Thymus (tissue), 11 donors: ENCODE results near the gene HMOX2. TPM values are rescaled to one million over a fixed set of nuclear protein-coding genes. Genes with fewer than 3 reads are reported as not detected.

Experiments used
- DNase-seq, 9 donors: peaks; one replicate each; pipeline ENCODE4 v3.0.0-alpha.2; 2013; ENCODE audit warnings: low spot score in 9 of 9, low read depth in 6 of 9, missing footprints in 1 of 9
- H3K27ac ChIP-seq, 2 donors: one replicate each; pipeline ENCODE4 v1.5.1; 2013; ENCODE audit warnings: control low read depth in 1 of 2, low read depth in 1 of 2, low read length in 1 of 2, mild to moderate bottlenecking in 1 of 2, moderate library complexity in 1 of 2
- H3K27me3 ChIP-seq, 2 donors: one replicate each; pipeline ENCODE4 v1.5.1; 2013; ENCODE audit warnings: low read length in 1 of 2; ENCODE audit not compliant: control insufficient read depth in 2 of 2, insufficient read depth in 1 of 2
- H3K36me3 ChIP-seq, 2 donors: one replicate each; pipeline ENCODE4 v1.5.1; 2013; ENCODE audit warnings: low read length in 1 of 2, mild to moderate bottlenecking in 1 of 2, moderate library complexity in 1 of 2; ENCODE audit not compliant: control insufficient read depth in 2 of 2, insufficient read depth in 2 of 2
- H3K4me1 ChIP-seq, 2 donors: one replicate each; pipeline ENCODE4 v1.5.1; 2013; ENCODE audit warnings: low read length in 2 of 2; ENCODE audit not compliant: control insufficient read depth in 2 of 2, insufficient read depth in 2 of 2
- H3K4me3 ChIP-seq, 2 donors: one replicate each; pipeline ENCODE4 v1.5.1; 2013; ENCODE audit warnings: low read length in 2 of 2, control low read depth in 1 of 2, mild to moderate bottlenecking in 1 of 2
- H3K9me3 ChIP-seq, 2 donors: one replicate each; pipeline ENCODE4 v1.5.1; 2013; ENCODE audit warnings: low read length in 1 of 2, mild to moderate bottlenecking in 1 of 2; ENCODE audit not compliant: control insufficient read depth in 2 of 2, insufficient read depth in 1 of 2
- WGBS: extraction: QIAGEN DNeasy Blood & Tissue Kit; methylation state at CpG from one replicate; pipeline ENCODE4 v1.1.7; 2013; 5-methylcytosine and 5-hydroxymethylcytosine counted together
- polyA plus RNA-seq: library from polyadenylated mRNA; stranded (reverse); fragments of 200-250 nt; gene quantifications from one replicate; pipeline ENCODE4 v1.2.3, GENCODE V29; 2013
- total RNA-seq: library from RNA; stranded (reverse); fragments of 120-200 nt; gene quantifications from one replicate; pipeline ENCODE4 v1.2.4, GENCODE V29; 2013
- donor health status: healthy.

HMOX2 gene
- total and polyA plus RNA-seq, 2 donors = 38.3 to 54.0 TPM

GRCh38 chr16:4506450-4506849 is 30.3 kb downstream of the HMOX2 start:
- 20% methylated on average over 3 of the region's 3 CpGs for WGBS

GRCh38 chr16:4507588-4508345 is 31.6 kb downstream of the HMOX2 start:
- no peak overlapping the region for H3K4me3 ChIP-seq
- DNase-seq = no peak
- H3K27me3 ChIP-seq = no peaks in the 10 kb centered on the region
- H3K27ac ChIP-seq = no peak overlapping the region
- peaks cover 53 to 60% of the 10 kb centered on the region in 2 donors for H3K36me3 ChIP-seq
- peaks cover 14 to 34% of the 10 kb centered on the region in 2 donors for H3K4me1 ChIP-seq
- H3K9me3 ChIP-seq = no peaks in the 10 kb centered on the region
- WGBS = 99% methylated on average over 17 of the region's 17 CpGs

More at GRCh38 chr16:4506450-4506849, 30.3 kb downstream of the HMOX2 start:
- H3K9me3 ChIP-seq = no peaks in the 10 kb centered on the region
- H3K4me3 ChIP-seq = no peak overlapping the region
- peaks cover 14 to 47% of the 10 kb centered on the region in 2 donors for H3K4me1 ChIP-seq
- peak in 7 of 9 donors; percentile 49 to 88 (median 74) for DNase-seq
- no peaks in the 10 kb centered on the region for H3K27me3 ChIP-seq
- peak overlapping the region; percentile 46 to 93 for H3K27ac ChIP-seq
- H3K36me3 ChIP-seq = peaks cover 40 to 47% of the 10 kb centered on the region in 2 donors

DNA sequence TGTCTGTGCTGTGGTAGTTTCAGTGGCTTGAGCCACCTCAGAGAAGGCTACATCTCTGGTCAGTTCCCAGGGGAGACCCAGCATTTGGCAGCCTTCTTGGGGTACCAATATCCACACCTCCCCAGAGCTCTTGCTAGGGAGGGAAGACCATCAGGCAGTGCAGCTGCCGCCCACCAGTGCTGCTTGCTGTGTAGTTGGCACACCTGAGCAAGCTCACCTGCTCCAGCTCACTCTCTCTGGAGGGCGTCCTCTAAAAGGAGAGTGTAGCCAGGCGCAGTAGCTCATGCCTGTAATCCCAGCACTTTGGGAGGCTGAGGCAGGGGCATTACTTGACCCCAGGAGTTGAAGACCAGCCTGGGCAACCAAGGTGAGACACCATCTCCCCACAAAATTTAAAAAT is 32.6 kb downstream of the HMOX2 start:
- peaks cover 14 to 28% of the 10 kb centered on the region in 2 donors for H3K4me1 ChIP-seq
- no peaks in the 10 kb centered on the region for H3K27me3 ChIP-seq
- peaks cover 62 to 67% of the 10 kb centered on the region in 2 donors for H3K36me3 ChIP-seq
- no peak overlapping the region for H3K27ac ChIP-seq
- H3K4me3 ChIP-seq = no peak overlapping the region
- no peaks in the 10 kb centered on the region for H3K9me3 ChIP-seq
- no peak for DNase-seq
- 97% methylated on average over 3 of the region's 3 CpGs for WGBS

DNA sequence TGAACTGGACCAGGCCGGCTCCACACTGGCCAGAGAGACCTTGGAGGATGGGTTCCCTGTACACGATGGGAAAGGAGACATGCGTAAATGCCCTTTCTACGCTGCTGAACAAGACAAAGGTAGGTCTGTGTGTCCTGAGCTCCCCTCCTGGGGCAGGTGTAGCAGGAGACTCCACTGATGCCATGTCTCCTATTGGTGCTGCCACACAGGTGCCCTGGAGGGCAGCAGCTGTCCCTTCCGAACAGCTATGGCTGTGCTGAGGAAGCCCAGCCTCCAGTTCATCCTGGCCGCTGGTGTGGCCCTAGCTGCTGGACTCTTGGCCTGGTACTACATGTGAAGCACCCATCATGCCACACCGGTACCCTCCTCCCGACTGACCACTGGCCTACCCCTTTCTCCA is 33.2 kb downstream of the HMOX2 start:
- Histone ChIP-seq H3K4me3 (no peak overlapping the region), H3K27me3 (no peaks in the 10 kb centered on the region), H3K4me1 (peaks cover 14 to 30% of the 10 kb centered on the region in 2 donors), H3K36me3 (peaks cover 62 to 72% of the 10 kb centered on the region in 2 donors), H3K9me3 (no peaks in the 10 kb centered on the region), H3K27ac (no peak overlapping the region)
- DNase-seq = no peak
- WGBS = 98% methylated on average over 8 of the region's 8 CpGs

DNA sequence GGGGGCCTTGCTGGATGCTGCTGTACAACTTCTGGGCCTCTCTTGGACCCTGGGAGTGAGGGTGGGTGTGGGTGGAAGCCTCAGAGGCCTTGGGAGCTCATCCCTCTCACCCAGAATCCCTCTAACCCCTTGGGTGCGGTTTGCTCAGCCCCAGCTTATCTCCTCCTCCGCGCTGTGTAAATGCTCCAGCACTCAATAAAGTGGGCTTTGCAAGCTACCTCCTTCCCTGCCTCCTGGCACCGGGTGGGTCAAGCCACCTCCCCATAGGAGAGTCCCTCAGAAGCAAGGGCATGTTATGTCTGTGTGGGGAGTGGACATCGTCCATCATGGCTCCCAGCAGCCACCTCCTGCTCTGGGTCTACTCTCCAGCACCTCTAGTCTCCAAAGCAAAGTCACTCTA is 33.9 kb downstream of the HMOX2 start:
- DNase-seq = no peak
- no peak overlapping the region for H3K4me3 ChIP-seq
- 87% methylated on average over 5 of the region's 5 CpGs for WGBS
- peaks cover 62 to 72% of the 10 kb centered on the region in 2 donors for H3K36me3 ChIP-seq
- H3K9me3 ChIP-seq = no peaks in the 10 kb centered on the region
- H3K27me3 ChIP-seq = no peaks in the 10 kb centered on the region
- H3K27ac ChIP-seq = no peak overlapping the region
- peaks cover 14 to 31% of the 10 kb centered on the region in 2 donors for H3K4me1 ChIP-seq

DNA sequence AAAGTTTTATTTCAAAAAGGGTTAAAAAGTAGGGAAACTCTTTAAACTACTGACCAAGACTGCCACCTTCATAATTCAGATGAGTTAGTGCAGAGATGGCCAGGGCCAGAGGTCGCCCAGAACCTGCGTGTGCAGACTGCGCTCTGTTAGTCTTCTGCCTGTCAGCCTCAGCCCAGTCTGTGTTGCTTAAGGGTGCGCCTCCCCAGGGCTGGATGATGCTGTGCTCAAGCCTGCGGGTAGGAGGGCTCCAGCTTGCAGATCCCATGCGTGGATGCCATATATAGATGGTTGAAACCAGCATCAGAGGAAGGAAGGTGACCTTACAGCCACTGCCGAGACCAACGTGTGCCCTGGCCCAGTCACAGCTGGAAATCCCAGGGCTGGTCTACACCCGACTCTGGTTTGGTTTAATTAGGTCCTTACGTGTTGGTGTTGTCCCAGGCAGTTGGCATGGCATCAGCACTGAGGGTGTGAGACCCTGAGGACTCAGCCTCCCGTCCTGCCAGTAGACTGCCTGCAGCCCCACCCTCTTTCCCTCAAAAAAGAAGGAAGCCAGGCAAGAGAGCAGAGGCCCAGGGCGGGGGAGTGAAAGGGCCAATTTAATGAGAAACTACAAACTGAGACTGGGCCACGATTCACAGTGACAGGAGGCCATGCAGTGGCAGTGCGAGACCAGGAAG is 34.7 kb downstream of the HMOX2 start:
- Histone ChIP-seq H3K9me3 (no peaks in the 10 kb centered on the region), H3K4me3 (no peak overlapping the region), H3K27ac (no peak overlapping the region), H3K36me3 (peaks cover 62 to 72% of the 10 kb centered on the region in 2 donors), H3K27me3 (no peaks in the 10 kb centered on the region), H3K4me1 (peaks cover 9 to 28% of the 10 kb centered on the region in 2 donors)
- 93% methylated on average over 14 of the region's 14 CpGs for WGBS
- DNase-seq = no peak

- H3K27ac ChIP-seq = no peak overlapping the region
- no peak for DNase-seq
- H3K4me3 ChIP-seq = no peak overlapping the region
- H3K9me3 ChIP-seq = no peaks in the 10 kb centered on the region
- H3K36me3 ChIP-seq = peaks cover 62 to 71% of the 10 kb centered on the region in 2 donors
- H3K4me1 ChIP-seq = peaks cover 2 to 22% of the 10 kb centered on the region in 2 donors
- 93% methylated on average over 9 of the region's 9 CpGs for WGBS
- H3K27me3 ChIP-seq = no peaks in the 10 kb centered on the region
Measured at GRCh38 chr16:4511441-4512082, 35.4 kb downstream of the HMOX2 start.

- H3K4me3 ChIP-seq = no peak overlapping the region
- H3K9me3 ChIP-seq = no peaks in the 10 kb centered on the region
- WGBS = 97% methylated on average over 10 of the region's 10 CpGs
- DNase-seq = no peak
- peaks cover 2 to 23% of the 10 kb centered on the region in 2 donors for H3K4me1 ChIP-seq
- H3K27me3 ChIP-seq = no peaks in the 10 kb centered on the region
- no peak overlapping the region for H3K27ac ChIP-seq
- H3K36me3 ChIP-seq = peaks cover 60 to 64% of the 10 kb centered on the region in 2 donors
Measured at GRCh38 chr16:4512473-4512872, 36.3 kb downstream of the HMOX2 start.
